H1 (cell line): ENCODE measurements around the gene ARL2. TPM values are rescaled to one million over a fixed set of nuclear protein-coding genes. Genes with fewer than 3 reads are reported as not detected.

Experiments used
- CTCF ChIA-PET: fragments of 300-600 bp; sonication (Branson Sonifier 250); formaldehyde crosslinking; loops from one replicate; lab custom pipeline; 2021; ENCODE audit not compliant: partially characterized antibody; lab: Charles Lee
- POLR2A ChIA-PET: fragments of 300-600 bp; sonication (Branson Sonifier 250); formaldehyde crosslinking; loops from one replicate; lab custom pipeline; 2021; ENCODE audit warnings: inconsistent platforms; ENCODE audit not compliant: partially characterized antibody; lab: Charles Lee
- DNase-seq, 2 experiments: peaks; one replicate each; pipeline versions ENCODE4 v3.0.0 to v3.0.0-alpha.2; 2010 to 2022; ENCODE audit warnings: low spot score in 2 of 2, low read depth in 1 of 2, mixed read lengths in 1 of 2
- FAIRE-seq: peaks from 2 replicates; lab custom pipeline; 2011; peaks lifted over from hg19 to GRCh38; lab: Jason Lieb, UNC
- H2AFZ ChIP-seq: 2 replicates; pipeline ENCODE4 v1.8.1; 2012; ENCODE audit warnings: low read length, inconsistent platforms
- H2AK5ac ChIP-seq: 2 replicates; pipeline ENCODE4 v1.6.1; 2013; ENCODE audit warnings: low read depth, low read length
- H2BK120ac ChIP-seq: replicated peaks from 2 replicates; pipeline ENCODE3; 2013; ENCODE audit warnings: low read depth, low read length, inconsistent platforms
- H2BK12ac ChIP-seq: 2 replicates; pipeline ENCODE4 v1.6.1; 2013; ENCODE audit warnings: low read depth, low read length
- H2BK15ac ChIP-seq: 2 replicates; pipeline ENCODE4 v1.6.1; 2013; ENCODE audit warnings: low read length
- H2BK20ac ChIP-seq: 2 replicates; pipeline ENCODE4 v1.6.1; 2013; ENCODE audit warnings: low read length
- H2BK5ac ChIP-seq: 2 replicates; pipeline ENCODE4 v1.6.1; 2013; ENCODE audit warnings: low read depth, low read length
- H3K14ac ChIP-seq: 2 replicates; pipeline ENCODE4 v1.6.1; 2013; ENCODE audit warnings: inconsistent platforms; ENCODE audit not compliant: insufficient read length
- H3K18ac ChIP-seq: 2 replicates; pipeline ENCODE4 v1.6.1; 2013; ENCODE audit warnings: low read length; ENCODE audit errors: extremely low read depth
- H3K23ac ChIP-seq: 2 replicates; pipeline ENCODE4 v1.6.1; 2013; ENCODE audit warnings: inconsistent platforms; ENCODE audit not compliant: insufficient read length
- H3K23me2 ChIP-seq: 2 replicates; pipeline ENCODE4 v1.6.1; 2013; ENCODE audit warnings: low read depth, low read length
- H3K27ac ChIP-seq: 2 replicates; pipeline ENCODE4 v1.6.1; 2011; ENCODE audit warnings: low read depth, low read length, inconsistent platforms
- H3K27me3 ChIP-seq, 4 experiments: replicated peaks in 1 of 4; 1 replicate in 1 of 4; 2 replicates in 3 of 4; pipeline versions ENCODE4 v1.6.1 to v1.8.1; 2011 to 2013; ENCODE audit warnings: low read length in 3 of 4, mild to moderate bottlenecking in 3 of 4, inconsistent platforms in 2 of 4, mixed read lengths in 2 of 4, moderate library complexity in 1 of 4; ENCODE audit not compliant: control insufficient read depth in 3 of 4, insufficient read depth in 3 of 4; ENCODE audit errors: extremely low read depth in 1 of 4
- H3K36me3 ChIP-seq, 4 experiments: 2 replicates each; pipeline versions ENCODE4 v1.6.1 to v1.8.1; 2011 to 2013; ENCODE audit warnings: mild to moderate bottlenecking in 4 of 4, low read length in 3 of 4, moderate library complexity in 2 of 4, control low read depth in 1 of 4, inconsistent platforms in 1 of 4; ENCODE audit not compliant: insufficient read depth in 4 of 4, control insufficient read depth in 2 of 4
- H3K4ac ChIP-seq: replicated peaks from 2 replicates; pipeline ENCODE3; 2013; ENCODE audit warnings: low read length, low read depth, mixed read lengths, inconsistent platforms; ENCODE audit not compliant: insufficient read length
- H3K4me1 ChIP-seq, 4 experiments: replicated peaks in 1 of 4; 1 replicate in 1 of 4; 2 replicates in 3 of 4; pipeline versions ENCODE4 v1.6.1 to v1.8.1; 2011 to 2013; ENCODE audit warnings: low read length in 3 of 4, inconsistent platforms in 2 of 4, mixed read lengths in 1 of 4; ENCODE audit not compliant: insufficient read depth in 4 of 4, control insufficient read depth in 3 of 4
- H3K4me2 ChIP-seq, 2 experiments: 2 replicates each; pipeline versions ENCODE4 v1.6.1 to v1.8.1; 2011 to 2013; ENCODE audit warnings: low read depth in 2 of 2, low read length in 2 of 2, control low read depth in 1 of 2, inconsistent platforms in 1 of 2, mild to moderate bottlenecking in 1 of 2; ENCODE audit not compliant: insufficient read depth in 1 of 2
- H3K4me3 ChIP-seq, 4 experiments: fragments of 200-600, 300-600 bp in 1 of 4; sonication (generic), shearing (Covaris generic), sonication (Bioruptor Twin) in 1 of 4; 2 replicates each; pipeline versions ENCODE4 v1.5.1 to v1.8.1; 2011 to 2016; ENCODE audit warnings: low read length in 4 of 4, low read depth in 3 of 4, control low read depth in 2 of 4, inconsistent platforms in 2 of 4, mild to moderate bottlenecking in 2 of 4, mixed read lengths in 1 of 4, moderate library complexity in 1 of 4; ENCODE audit not compliant: insufficient read depth in 2 of 4; ENCODE audit errors: extremely low read depth in 1 of 4
- H3K56ac ChIP-seq: replicated peaks from 2 replicates; pipeline ENCODE3; 2013; ENCODE audit warnings: low read depth, mild to moderate bottlenecking, mixed read lengths, low read length, inconsistent platforms; ENCODE audit not compliant: insufficient read length
- H3K79me1 ChIP-seq: 2 replicates; pipeline ENCODE4 v1.6.1; 2013; ENCODE audit warnings: low read depth, low read length, control low read depth
- H3K79me2 ChIP-seq, 2 experiments: 2 replicates each; pipeline versions ENCODE4 v1.6.1 to v1.8.1; 2012 to 2013; ENCODE audit warnings: low read length in 2 of 2, mild to moderate bottlenecking in 2 of 2, inconsistent platforms in 1 of 2; ENCODE audit not compliant: insufficient read depth in 2 of 2, control insufficient read depth in 1 of 2
- H3K9ac ChIP-seq, 4 experiments: replicated peaks in 1 of 4; 1 replicate in 1 of 4; 2 replicates in 3 of 4; pipeline versions ENCODE4 v1.6.1 to v1.8.1; 2011 to 2013; ENCODE audit warnings: low read depth in 3 of 4, low read length in 3 of 4, control low read depth in 2 of 4, mild to moderate bottlenecking in 2 of 4, moderate library complexity in 2 of 4, inconsistent platforms in 1 of 4; ENCODE audit errors: extremely low read depth in 1 of 4
- H3K9me3 ChIP-seq, 2 experiments: 2 replicates each; pipeline versions ENCODE4 v1.6.1 to v1.8.1; 2012 to 2013; ENCODE audit warnings: mild to moderate bottlenecking in 2 of 2, moderate library complexity in 2 of 2, control low read depth in 1 of 2, inconsistent platforms in 1 of 2, low read depth in 1 of 2, low read length in 1 of 2, mixed read lengths in 1 of 2; ENCODE audit not compliant: insufficient read depth in 2 of 2
- H4K20me1 ChIP-seq, 2 experiments: replicated peaks in 1 of 2; 2 replicates each; pipeline versions ENCODE3 to v1.8.1; 2011 to 2013; ENCODE audit warnings: inconsistent platforms in 2 of 2, low read length in 2 of 2, mild to moderate bottlenecking in 1 of 2; ENCODE audit not compliant: insufficient read depth in 2 of 2, control insufficient read depth in 1 of 2
- H4K5ac ChIP-seq: 2 replicates; pipeline ENCODE4 v1.6.1; 2013; ENCODE audit warnings: low read length, low read depth, mixed read lengths, inconsistent platforms; ENCODE audit not compliant: insufficient read length
- H4K8ac ChIP-seq: 2 replicates; pipeline ENCODE4 v1.8.0; 2013; ENCODE audit warnings: mild to moderate bottlenecking, moderate library complexity, low read length, inconsistent platforms; ENCODE audit not compliant: insufficient read depth; ENCODE audit errors: extremely low read depth
- H4K91ac ChIP-seq: replicated peaks from 2 replicates; pipeline ENCODE3; 2013; ENCODE audit warnings: low read length, mixed read lengths, inconsistent platforms; ENCODE audit not compliant: insufficient read length
- ATF2 ChIP-seq: IDR thresholded peaks from 2 replicates; pipeline ENCODE4 v1.6.1; 2012; ENCODE audit warnings: low read length, inconsistent platforms
- GTF2F1 ChIP-seq: IDR thresholded peaks from 2 replicates; pipeline ENCODE4 v1.6.1; 2012; ENCODE audit warnings: low read depth, low read length, improper control_type of control experiment, borderline replicate concordance
- MAX ChIP-seq: IDR thresholded peaks from 2 replicates; pipeline ENCODE4 v1.6.1; 2012; ENCODE audit warnings: inconsistent platforms
- SRF ChIP-seq: IDR thresholded peaks from 2 replicates; pipeline ENCODE4 v1.6.1; 2011; ENCODE audit warnings: mild to moderate bottlenecking, low read depth, low read length, moderate library complexity
- TCF12 ChIP-seq: IDR thresholded peaks from 2 replicates; pipeline ENCODE4 v1.6.1; 2011; ENCODE audit warnings: low read depth, mild to moderate bottlenecking, low read length
- WGBS, 2 experiments: shearing (Covaris generic) in 1 of 2; methylation state at CpG; one replicate each; pipeline versions ENCODE4 v1.1.6 to v1.1.7; 2013 to 2015; ENCODE audit warnings: low lambda C conversion rate in 2 of 2, mixed read lengths in 2 of 2, inconsistent platforms in 1 of 2, low coverage in 1 of 2, missing lambda C conversion rate in 1 of 2; ENCODE audit not compliant: insufficient replicate concordance in 2 of 2, insufficient coverage in 1 of 2, insufficient read length in 1 of 2; ENCODE audit errors: extremely low coverage in 1 of 2, missing lambda C conversion rate in 1 of 2; 5-methylcytosine and 5-hydroxymethylcytosine counted together
- polyA plus RNA-seq, 7 experiments: library from polyadenylated mRNA; depleted of rRNA in 3 of 7; stranded (reverse) in 5 of 7; unstranded in 2 of 7; fragments of >200 nt in 5 of 7; fragments of 200-250 nt in 2 of 7; gene quantifications; 1 replicate in 5 of 7; 2 replicates in 1 of 7; 4 replicates in 1 of 7; pipeline versions ENCODE4 v1.2.1 to v1.2.3, GENCODE V29; 2011 to 2013; ENCODE audit warnings: missing spikeins in 2 of 7, mixed read lengths in 2 of 7
- total RNA-seq: library from RNA; stranded (reverse); fragmentation: NEBNext Ultra II Directional; extraction: Animal tissue kit (Norgen Biotek cat#: 25700); gene quantifications from 2 replicates; pipeline ENCODE4 v1.2.1, GENCODE V29; 2021

ARL2 gene
- total and polyA plus RNA-seq, 2 of the 8 experiments (the other 6 are each of a cell fraction or from before 2014, with no cell fraction given) = 186 to 535 TPM

GRCh38 chr11:64987998-64988854 is 25.7 kb upstream of the ARL2 start:
- CTCF ChIA-PET = interaction anchor here (0.9 to 2.1 kb wide), 5 partner anchors 8 to 25 kb away, joined by 3 to 6 read pairs (median 4); partner anchors contain the start of genes BATF2 and MAJIN

More at GRCh38 chr11:64987998-64988854, 25.7 kb upstream of the ARL2 start:
- no peak overlapping the region for H2BK5ac ChIP-seq
- no peaks in the 10 kb centered on the region for H3K9me3 ChIP-seq
- FAIRE-seq (no peak), DNase-seq (no peak)
- H4K20me1 ChIP-seq = no peaks in the 10 kb centered on the region
- no peak overlapping the region for H2BK120ac ChIP-seq
- H2BK12ac ChIP-seq = no peak overlapping the region
- POLR2A ChIA-PET = interaction anchor here (1.1 kb wide), 1 partner anchor 16 kb away, joined by 3 read pairs; the partner anchor contains the start of gene MAJIN
- H3K14ac ChIP-seq = no peak overlapping the region
- no peak overlapping the region for H2BK20ac ChIP-seq
- H3K23ac ChIP-seq = no peak overlapping the region
- H3K27ac ChIP-seq = no peak overlapping the region
- WGBS, 2 experiments = 89% methylated on average over 6 of the region's 6 CpGs; no CpG with 5 or more reads in 1 of the 2 experiments
- H3K79me2 ChIP-seq = no peaks in the 10 kb centered on the region
- no peaks in the 10 kb centered on the region; a peak in 1 of 7 replicates for H3K27me3 ChIP-seq
- no peaks in the 10 kb centered on the region for H3K4me1 ChIP-seq
- H3K4me2 ChIP-seq = no peak overlapping the region
- no peaks in the 10 kb centered on the region for H3K79me1 ChIP-seq
- no peak overlapping the region for H2BK15ac ChIP-seq
- no peak overlapping the region for H3K9ac ChIP-seq
- H3K36me3 ChIP-seq = no peaks in the 10 kb centered on the region
- no peak overlapping the region for H2AK5ac ChIP-seq
- TF ChIP-seq TCF12 = no peak
- TF ChIP-seq GTF2F1 = no peak
- TF ChIP-seq ATF2 = no peak
- no peak for TF ChIP-seq SRF
- no peak for TF ChIP-seq MAX
- no peak overlapping the region for H3K4me3 ChIP-seq
- no peak overlapping the region for H4K91ac ChIP-seq
- no peak overlapping the region for H3K4ac ChIP-seq
- no peak overlapping the region; the same call in 1 of the 2 replicates for H4K8ac ChIP-seq
- no peak overlapping the region for H3K56ac ChIP-seq
- no peak overlapping the region for H3K18ac ChIP-seq
- H3K23me2 ChIP-seq = no peaks in the 10 kb centered on the region; the same call in 1 of the 2 replicates
- H4K5ac ChIP-seq = no peak overlapping the region
- H2AFZ ChIP-seq = no peak overlapping the region
